ENCODE results near the gene ZMAT1.

GRCh38 chrX:101950581-101950980, 18.8 kb upstream of the ZMAT1 start:
- TF ChIP-seq CTCF (IDR thresholded peaks at IDR 0.05; ENCODE audit: extremely low read depth in 1 of 2, insufficient read depth in 1 of 2, low read depth in 1 of 2, low read length in 2 of 2) (no peak), POLR2A (IDR thresholded peaks at IDR 0.05; ENCODE audit: low read depth, low read length) (no peak), EZH2 (IDR thresholded peaks at IDR 0.05; ENCODE audit: borderline replicate concordance, low read depth, low read length, severe bottlenecking) (no peak), POLR2AphosphoS5 (IDR thresholded peaks at IDR 0.05; ENCODE audit: insufficient read depth, low read depth, low read length) (no peak), MAX (IDR thresholded peaks at IDR 0.05; ENCODE audit: insufficient read depth, insufficient read length) (no peak), JUN (IDR thresholded peaks at IDR 0.05; ENCODE audit: borderline replicate concordance, insufficient read depth, insufficient read length, low read depth) (no peak)

Data from endothelial cell of umbilical vein (primary cell).